HEK293 (cell line): ENCODE data around the gene MAP2.

Source experiments
- GLIS2 ChIP-seq: fragments of 450-650 bp; formaldehyde crosslinking; IDR thresholded peaks from 2 replicates; pipeline ENCODE4 v1.5.1; 2016; ENCODE audit warnings: missing biosample characterization, missing genetic modification characterization
- HIC1 ChIP-seq: fragments of 450-650 bp; formaldehyde crosslinking; IDR thresholded peaks from 2 replicates; pipeline ENCODE4 v1.5.1; 2016; ENCODE audit warnings: missing biosample characterization, missing genetic modification characterization
- KLF1 ChIP-seq: fragments of 450-650 bp; formaldehyde crosslinking; IDR thresholded peaks from 2 replicates; pipeline ENCODE4 v1.5.1; 2016; ENCODE audit warnings: missing biosample characterization, missing genetic modification characterization
- KLF8 ChIP-seq: fragments of 450-650 bp; formaldehyde crosslinking; IDR thresholded peaks from 2 replicates; pipeline ENCODE4 v1.5.1; 2016; ENCODE audit warnings: missing biosample characterization, missing genetic modification characterization
- MEIS1 ChIP-seq: sonication (generic); formaldehyde crosslinking; IDR thresholded peaks from 2 replicates; pipeline ENCODE4 v1.8.1; 2022; ENCODE audit warnings: missing genetic modification reagents, mild to moderate bottlenecking, borderline replicate concordance
- PRDM1 ChIP-seq: fragments of 450-650 bp; formaldehyde crosslinking; IDR thresholded peaks from 2 replicates; pipeline ENCODE4; 2016; ENCODE audit warnings: missing biosample characterization, missing genetic modification characterization
- PRDM2 ChIP-seq: fragments of 450-650 bp; formaldehyde crosslinking; IDR thresholded peaks from 2 replicates; pipeline ENCODE4 v1.5.1; 2016; ENCODE audit warnings: missing biosample characterization, missing genetic modification characterization, borderline replicate concordance
- SETDB1 ChIP-seq: IDR thresholded peaks from one replicate; pipeline ENCODE4 v1.6.1; 2017; ENCODE audit warnings: mild to moderate bottlenecking, low read length, moderate library complexity, mixed read lengths; ENCODE audit not compliant: insufficient read length
- SP2 ChIP-seq: fragments of 450-650 bp; formaldehyde crosslinking; IDR thresholded peaks from 2 replicates; pipeline ENCODE4 v1.5.1; 2016; ENCODE audit warnings: missing biosample characterization, missing genetic modification characterization
- ZBTB11 ChIP-seq: fragments of 450-650 bp; formaldehyde crosslinking; conservative IDR thresholded peaks from 2 replicates; pipeline ENCODE4 v1.5.1; 2016; ENCODE audit warnings: low read depth, missing biosample characterization, missing genetic modification characterization
- ZBTB44 ChIP-seq: fragments of 450-650 bp; IDR thresholded peaks from 2 replicates; pipeline ENCODE4 v1.5.1; 2018; ENCODE audit warnings: missing biosample characterization, mild to moderate bottlenecking, missing genetic modification characterization
- ZBTB49 ChIP-seq: fragments of 450-650 bp; formaldehyde crosslinking; IDR thresholded peaks from 2 replicates; pipeline ENCODE4 v1.5.1; 2016; ENCODE audit warnings: missing biosample characterization, missing genetic modification characterization, low read depth
- ZNF24 ChIP-seq: fragments of 450-650 bp; formaldehyde crosslinking; IDR thresholded peaks from 2 replicates; pipeline ENCODE4 v1.5.1; 2016; ENCODE audit warnings: missing biosample characterization, missing genetic modification characterization
- ZNF366 ChIP-seq: fragments of 450-650 bp; formaldehyde crosslinking; conservative IDR thresholded peaks from 2 replicates; pipeline ENCODE4 v1.5.1; 2016; ENCODE audit warnings: missing biosample characterization, missing genetic modification characterization
- ZNF398 ChIP-seq: fragments of 450-650 bp; formaldehyde crosslinking; IDR thresholded peaks from 2 replicates; pipeline ENCODE4 v1.5.1; 2017; ENCODE audit warnings: missing biosample characterization, missing genetic modification characterization
- ZNF510 ChIP-seq: fragments of 450-650 bp; formaldehyde crosslinking; IDR thresholded peaks from 2 replicates; pipeline ENCODE4 v1.5.1; 2018; ENCODE audit warnings: mild to moderate bottlenecking, missing genetic modification characterization, missing biosample characterization; ENCODE audit not compliant: insufficient replicate concordance
- ZNF670 ChIP-seq: fragments of 450-650 bp; formaldehyde crosslinking; IDR thresholded peaks from 2 replicates; pipeline ENCODE4 v1.5.1; 2016; ENCODE audit warnings: missing biosample characterization, missing genetic modification characterization, low read depth
- ZNF768 ChIP-seq: fragments of 450-650 bp; formaldehyde crosslinking; IDR thresholded peaks from 2 replicates; pipeline ENCODE4 v1.5.1; 2018; ENCODE audit warnings: missing biosample characterization, mild to moderate bottlenecking, missing genetic modification characterization

Gene MAP2

GRCh38 chr2:209771474-209772289 is 347.8 kb downstream of the MAP2 start, which contains the start of gene UNC80 (continued):
- TF ChIP-seq PRDM2 (no peak), GLIS2 (tag by site-specific recombination) (peak; percentile 73; the same call in 1 of the 2 replicates), ZBTB11 (tag by site-specific recombination) (0 out of 2 replicates have a peak, but pooled peaks have one; percentile 18), SP2 (tag by site-specific recombination) (peak; percentile 34; the same call in 1 of the 2 replicates), HIC1 (no peak), ZBTB44 (tag by site-specific recombination) (no peak), MEIS1 (CRISPR knock-in tag) (peak; percentile 21; the same call in 1 of the 2 replicates), PRDM1 (tag by site-specific recombination) (no peak), ZNF670 (tag by site-specific recombination) (no peak), KLF1 (tag by site-specific recombination) (no peak), ZNF24 (no peak), SETDB1 (no peak), ZNF366 (tag by site-specific recombination) (no peak), ZNF398 (peak; percentile 92), KLF8 (tag by site-specific recombination) (no peak), ZNF510 (tag by site-specific recombination) (no peak), ZNF768 (tag by site-specific recombination) (no peak), ZBTB49 (tag by site-specific recombination) (no peak)
